Subcutaneous abdominal adipose tissue (tissue), 5 donors: ENCODE results near the gene STEAP1B.
"Not testable (repeated sequence)": the region's sequence is repeated elsewhere in the genome, so short reads cannot be mapped to it uniquely, and the experiment has no call there.

Source experiments
- H3K27ac ChIP-seq: one replicate; pipeline ENCODE4 v1.7.0; 2013; ENCODE audit warnings: low read depth, mild to moderate bottlenecking, inconsistent platforms, low read length, moderate library complexity
- H3K27me3 ChIP-seq, 5 donors: one replicate each; pipeline ENCODE4 v1.7.0; 2013; ENCODE audit warnings: low read length in 5 of 5, inconsistent platforms in 1 of 5; ENCODE audit not compliant: control insufficient read depth in 5 of 5, insufficient read depth in 4 of 5
- H3K36me3 ChIP-seq, 5 donors: one replicate each; pipeline ENCODE4 v1.7.0; 2013; ENCODE audit warnings: low read length in 5 of 5; ENCODE audit not compliant: control insufficient read depth in 5 of 5, insufficient read depth in 5 of 5
- H3K4me1 ChIP-seq, 5 donors: one replicate each; pipeline ENCODE4 v1.7.0; 2013; ENCODE audit warnings: low read length in 5 of 5, mild to moderate bottlenecking in 3 of 5, moderate library complexity in 1 of 5; ENCODE audit not compliant: control insufficient read depth in 5 of 5, insufficient read depth in 5 of 5
- H3K4me3 ChIP-seq, 5 donors: one replicate each; pipeline ENCODE4 v1.7.0; 2013; ENCODE audit warnings: low read length in 5 of 5, low read depth in 1 of 5
- H3K9ac ChIP-seq, 5 donors: one replicate each; pipeline ENCODE4 v1.7.0; 2013; ENCODE audit warnings: low read length in 5 of 5, mild to moderate bottlenecking in 4 of 5, moderate library complexity in 3 of 5
- H3K9me3 ChIP-seq, 5 donors: one replicate each; pipeline ENCODE4 v1.7.0; 2013; ENCODE audit warnings: low read length in 5 of 5; ENCODE audit not compliant: control insufficient read depth in 5 of 5
- donor health status: healthy.
- donor health status: healthy.
- donor health status: healthy.
- donor health status: healthy.
- donor health status: healthy.

Gene STEAP1B

DNA sequence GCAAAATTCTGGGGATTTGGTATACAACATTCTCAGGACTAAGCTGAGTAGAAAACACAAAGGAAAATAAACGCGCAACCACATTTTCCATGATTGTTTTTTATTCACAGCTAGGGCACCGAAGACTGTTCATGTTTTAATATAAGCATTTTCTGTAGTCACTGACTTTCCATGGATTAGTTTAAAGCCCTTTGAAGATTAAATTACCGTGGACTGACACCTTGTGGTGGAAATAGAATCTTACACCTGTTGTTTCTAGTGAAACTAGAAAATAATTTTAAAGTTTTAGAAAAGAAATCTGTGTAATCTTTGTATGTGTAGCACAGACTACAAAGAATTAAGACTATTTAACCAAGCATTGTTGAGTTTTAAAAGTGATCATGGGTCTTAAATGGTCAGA lies 1.3 kb upstream of the STEAP1B start:
- H3K27ac ChIP-seq, H3K9ac ChIP-seq, H3K4me3 ChIP-seq, H3K27me3 ChIP-seq, H3K36me3 ChIP-seq, H3K9me3 ChIP-seq, H3K4me1 ChIP-seq: not testable (repeated sequence)

DNA sequence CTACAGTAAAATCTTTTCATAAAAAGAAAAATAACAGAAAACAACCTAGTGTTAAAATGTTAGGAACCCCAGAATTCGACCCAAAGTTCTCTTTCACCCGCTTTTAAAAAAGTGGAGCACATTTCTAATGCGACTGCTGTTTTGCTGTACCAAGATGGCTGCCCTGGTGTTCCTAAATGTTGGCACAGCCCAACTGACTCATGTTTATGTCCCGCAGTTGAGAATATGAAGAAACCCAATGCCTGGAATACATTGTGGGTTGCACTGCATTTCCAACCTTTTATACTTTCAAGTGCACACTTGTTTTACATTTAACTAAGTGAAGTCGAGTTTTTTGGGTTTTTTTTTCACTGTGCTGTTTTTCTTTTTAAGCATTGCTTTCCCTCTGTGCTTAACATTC lies 944 bp downstream of the STEAP1B start:
- Histone ChIP-seq H3K27me3 (no peaks in the 10 kb centered on the region), H3K9ac (no peak overlapping the region), H3K4me1 (peaks cover 0 to 7% (median 5%) of the 10 kb centered on the region in 5 donors), H3K27ac (no peak overlapping the region), H3K9me3 (no peaks in the 10 kb centered on the region), H3K4me3 (no peak overlapping the region), H3K36me3 (no peaks in the 10 kb centered on the region)

DNA sequence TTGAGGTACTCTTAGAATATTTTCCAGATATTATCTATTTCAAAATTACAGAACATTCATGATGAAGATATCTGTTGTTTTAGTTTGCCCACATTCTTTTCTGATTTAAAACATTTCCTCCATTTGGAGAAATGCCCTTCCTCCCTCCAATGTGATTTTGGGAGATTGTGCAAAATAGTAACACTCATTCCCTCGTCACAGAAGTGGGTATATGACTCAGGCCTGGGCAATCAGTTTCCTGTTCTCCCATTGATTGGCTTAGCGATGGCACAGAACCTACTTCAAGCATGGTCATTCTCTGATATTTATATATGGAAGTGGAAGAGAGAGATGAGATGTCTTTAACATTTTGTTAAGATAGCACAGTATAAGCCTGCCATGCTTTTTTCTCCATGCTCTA lies 3.1 kb downstream of the STEAP1B start:
- not testable (repeated sequence) for H3K9ac ChIP-seq, H3K27me3 ChIP-seq, H3K27ac ChIP-seq, H3K4me1 ChIP-seq, H3K4me3 ChIP-seq, H3K9me3 ChIP-seq, H3K36me3 ChIP-seq

DNA sequence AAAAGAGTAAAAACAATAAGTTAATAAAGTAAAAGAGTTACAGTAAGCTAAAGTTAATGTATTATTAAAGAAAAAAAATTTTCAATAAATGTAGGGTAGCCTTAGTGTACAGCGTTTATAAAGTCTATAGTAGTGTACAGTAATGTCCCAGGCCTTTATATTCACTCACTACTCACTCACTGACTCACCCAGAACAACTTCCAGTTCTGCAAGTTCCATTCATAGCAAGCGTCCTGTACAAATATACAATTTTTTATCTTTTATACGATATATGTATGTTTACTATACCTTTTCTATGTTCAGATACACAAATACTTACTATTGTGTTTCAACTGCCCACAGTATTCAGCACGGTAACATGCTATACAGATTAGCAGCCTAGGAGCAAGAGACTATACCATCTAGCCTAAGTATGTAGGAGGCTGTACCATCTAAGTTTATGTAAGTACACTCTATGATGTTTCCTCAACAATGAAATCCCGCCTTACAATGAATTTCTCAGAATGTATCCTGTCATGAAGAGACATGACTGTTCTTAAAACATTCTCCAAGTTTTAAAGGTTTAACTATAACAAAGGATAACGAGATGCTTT lies 3.6 kb downstream of the STEAP1B start:
- not testable (repeated sequence) for H3K9ac ChIP-seq, H3K27ac ChIP-seq, H3K9me3 ChIP-seq, H3K27me3 ChIP-seq, H3K4me1 ChIP-seq, H3K4me3 ChIP-seq, H3K36me3 ChIP-seq

DNA sequence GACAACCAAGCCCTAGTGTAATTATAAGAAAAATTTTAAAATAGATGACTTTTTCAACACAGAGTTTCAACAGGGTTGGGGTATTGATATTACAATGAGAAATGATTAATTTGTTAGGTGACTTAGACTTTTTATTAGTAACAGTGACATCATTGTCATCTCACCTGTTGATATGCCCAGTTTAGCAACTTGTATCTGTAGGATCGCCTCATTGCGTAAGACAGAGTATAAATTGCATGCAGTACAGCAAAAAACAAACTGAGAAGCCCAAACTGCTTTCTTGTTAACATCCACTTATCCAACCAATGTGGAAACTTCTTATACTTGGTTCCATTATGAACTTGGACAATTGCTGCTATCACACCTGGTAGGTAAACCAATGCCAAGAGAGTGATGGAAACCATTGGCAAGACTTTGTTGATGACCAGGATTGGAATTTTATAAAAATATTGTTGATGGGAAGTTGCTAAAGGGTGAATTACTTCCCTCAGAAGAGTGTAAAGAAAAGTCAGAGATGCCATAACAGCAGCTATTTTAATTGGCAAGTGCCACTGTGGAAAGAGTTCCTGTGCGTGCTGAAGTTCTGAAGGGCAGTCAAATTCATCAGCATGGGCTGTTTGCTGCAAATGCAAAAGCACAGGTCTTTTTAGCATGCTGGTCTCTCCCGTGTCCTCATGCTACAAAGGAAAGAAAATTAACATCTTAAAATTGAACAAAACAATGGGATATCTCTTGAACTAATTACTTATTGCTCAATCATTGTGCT lies 6.6 kb downstream of the STEAP1B start:
- H3K9ac ChIP-seq, H3K9me3 ChIP-seq, H3K4me1 ChIP-seq, H3K27ac ChIP-seq, H3K27me3 ChIP-seq, H3K36me3 ChIP-seq, H3K4me3 ChIP-seq: not testable (repeated sequence)

DNA sequence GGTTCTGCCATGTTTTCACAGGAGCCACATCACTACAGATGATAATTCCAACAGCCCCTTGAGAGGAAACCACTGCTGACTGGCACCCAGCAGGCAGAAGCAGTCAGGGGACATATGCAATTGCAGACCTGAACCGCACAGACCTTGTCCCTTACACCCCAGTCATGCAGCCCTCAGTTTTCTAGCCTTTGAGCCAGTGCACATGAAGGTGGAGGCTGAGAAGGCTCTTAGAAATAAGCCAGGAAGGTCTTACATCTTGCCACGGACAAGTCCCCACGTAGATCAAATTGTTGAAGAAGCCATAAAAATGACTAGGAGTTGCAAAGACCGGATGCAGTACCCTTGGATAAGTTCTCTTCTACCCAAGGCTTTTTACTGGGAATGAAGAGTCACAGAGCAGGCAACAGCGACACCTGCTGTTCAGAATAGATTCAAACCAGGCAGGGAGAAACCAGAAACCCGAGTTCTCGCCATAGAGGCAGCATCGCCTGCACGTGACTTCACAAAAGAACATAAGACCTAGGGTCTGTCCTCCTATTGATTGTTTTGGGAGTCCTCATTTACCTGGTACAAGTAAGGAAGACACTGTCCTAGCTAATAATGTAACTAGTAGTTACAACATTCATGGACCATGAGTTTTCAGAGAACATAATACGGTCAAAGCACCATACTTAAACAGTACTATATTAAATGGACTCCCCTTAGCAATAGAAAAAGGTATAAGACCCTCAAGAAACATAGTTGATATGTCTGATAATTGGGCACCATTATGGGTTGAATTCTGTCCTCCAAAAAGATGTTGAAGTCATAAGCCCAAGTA lies 11.1 kb downstream of the STEAP1B start:
- no peaks in the 10 kb centered on the region for H3K9me3 ChIP-seq
- H3K9ac ChIP-seq, result no peak overlapping the region
- H3K4me1 ChIP-seq, result peaks cover 0 to 10% (median 0%) of the 10 kb centered on the region in 5 donors
- no peak overlapping the region for H3K4me3 ChIP-seq
- no peaks in the 10 kb centered on the region for H3K36me3 ChIP-seq
- H3K27me3 ChIP-seq, result peaks cover 0 to 6% (median 0%) of the 10 kb centered on the region in 5 donors
- no peak overlapping the region for H3K27ac ChIP-seq

DNA sequence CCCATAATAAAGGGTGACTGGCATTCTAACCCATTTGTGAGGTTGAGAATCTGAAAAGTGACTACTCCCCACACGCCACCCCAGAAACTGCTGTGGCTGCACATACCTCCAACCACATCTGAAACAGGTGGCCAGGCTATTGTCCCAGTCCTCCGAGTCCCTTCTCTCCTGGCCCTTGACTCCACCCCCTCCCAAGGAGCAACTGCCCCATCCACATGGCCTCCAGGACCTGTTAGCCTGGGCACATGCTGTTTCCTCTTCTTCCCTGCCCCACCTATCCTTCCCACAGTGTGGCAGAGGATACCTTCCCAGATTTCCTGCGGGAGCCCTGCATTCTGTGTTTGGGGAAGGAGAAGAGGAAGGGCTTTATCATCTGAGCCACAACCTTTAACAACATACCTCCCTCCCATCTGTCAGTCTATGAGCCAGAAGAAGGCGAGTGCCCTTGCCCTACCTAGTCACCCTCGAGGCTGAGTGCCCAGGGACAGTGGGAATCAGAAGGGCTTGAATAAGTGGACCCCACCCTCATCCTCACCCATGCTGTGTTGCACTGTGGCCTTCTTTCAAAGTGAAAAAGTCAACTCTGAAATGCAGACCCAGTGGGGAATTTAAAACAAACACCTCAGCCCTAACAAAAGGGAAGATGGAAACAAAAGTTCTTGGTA lies 11.9 kb downstream of the STEAP1B start:
- Histone ChIP-seq H3K4me3 (no peak overlapping the region), H3K27ac (no peak overlapping the region), H3K36me3 (no peaks in the 10 kb centered on the region), H3K9me3 (no peaks in the 10 kb centered on the region), H3K9ac (no peak overlapping the region), H3K27me3 (peaks cover 0 to 6% (median 0%) of the 10 kb centered on the region in 5 donors), H3K4me1 (peaks cover 0 to 10% (median 0%) of the 10 kb centered on the region in 5 donors)

DNA sequence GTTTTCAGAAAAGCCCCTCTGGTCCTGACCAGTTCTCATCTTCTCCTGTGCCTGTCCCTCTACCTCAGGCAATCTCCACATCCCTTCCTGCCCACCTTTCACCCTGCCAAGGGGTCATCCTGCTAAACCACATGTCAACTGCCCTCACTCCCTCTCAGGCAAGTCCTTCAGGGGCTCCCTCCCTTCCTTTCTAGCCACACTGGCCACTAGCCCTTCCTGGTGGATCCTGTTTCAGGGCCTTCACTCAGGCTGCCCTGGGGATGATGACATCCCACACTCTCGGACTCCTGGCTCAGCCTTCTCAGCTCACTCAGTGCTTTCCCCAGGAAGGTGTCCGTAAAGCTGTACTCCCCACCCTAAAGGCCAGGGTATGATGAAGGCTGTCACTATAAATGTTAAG lies 13.4 kb downstream of the STEAP1B start:
- no peak overlapping the region for H3K4me3 ChIP-seq
- H3K36me3 ChIP-seq, result no peaks in the 10 kb centered on the region
- no peak overlapping the region for H3K27ac ChIP-seq
- no peak overlapping the region for H3K9ac ChIP-seq
- H3K9me3 ChIP-seq, result no peaks in the 10 kb centered on the region
- H3K27me3 ChIP-seq, result peaks cover 0 to 6% (median 0%) of the 10 kb centered on the region in 5 donors
- peaks cover 0 to 15% (median 4%) of the 10 kb centered on the region in 5 donors for H3K4me1 ChIP-seq

DNA sequence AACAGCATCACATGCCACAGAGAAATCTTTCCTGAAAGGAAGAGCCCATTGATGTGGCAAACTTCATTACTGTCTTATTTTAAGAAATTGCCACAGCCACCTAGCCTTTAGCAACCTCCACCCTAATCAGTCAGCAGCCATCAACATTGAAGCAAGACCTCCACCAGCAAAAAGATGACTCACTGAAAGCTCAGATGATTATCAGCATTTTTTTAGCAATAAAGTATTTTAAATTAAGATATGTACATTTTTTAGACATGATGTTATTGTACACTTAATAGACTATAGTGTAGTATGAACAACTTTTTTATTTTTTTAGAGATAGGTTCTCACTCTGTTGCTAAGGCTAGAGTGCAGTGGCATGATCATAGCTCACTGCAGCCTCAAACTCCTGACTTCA lies 14.8 kb downstream of the STEAP1B start:
- Histone ChIP-seq H3K27me3 (peaks cover 0 to 7% (median 0%) of the 10 kb centered on the region in 5 donors), H3K36me3 (no peaks in the 10 kb centered on the region), H3K9me3 (no peaks in the 10 kb centered on the region), H3K4me1 (peaks cover 0 to 22% (median 5%) of the 10 kb centered on the region in 5 donors), H3K4me3 (no peak overlapping the region), H3K9ac (no peak overlapping the region), H3K27ac (no peak overlapping the region)
